Fibroblast of villous mesenchyme (primary cell): ENCODE data around the gene STX18. TPM values are rescaled to one million over a fixed set of nuclear protein-coding genes. Genes with fewer than 3 reads are reported as not detected.
"Not testable (repeated sequence)": the region's sequence is repeated elsewhere in the genome, so short reads cannot be mapped to it uniquely, and the experiment has no call there.

Experiments used
- DNase-seq: peaks from one replicate; pipeline ENCODE4 v3.0.0-alpha.2; 2010; ENCODE audit warnings: low read depth
- H3K4me3 ChIP-seq: 2 replicates; pipeline ENCODE4 v1.5.1; 2011; ENCODE audit warnings: low read depth, mild to moderate bottlenecking, low read length
- total RNA-seq: library from RNA; depleted of rRNA; stranded (reverse); fragments of >200 nt; gene quantifications from 2 replicates; pipeline ENCODE4 v1.2.3, GENCODE V29; 2012
- TF ChIP-seq, protein P1 (sequence below): IDR thresholded peaks from 2 replicates; pipeline ENCODE4 v1.5.1; 2012; ENCODE audit warnings: low read depth, mild to moderate bottlenecking, low read length; ENCODE audit not compliant: insufficient read depth

The STX18 gene
- total RNA-seq, 1 donor = 24.2 TPM

DNA sequence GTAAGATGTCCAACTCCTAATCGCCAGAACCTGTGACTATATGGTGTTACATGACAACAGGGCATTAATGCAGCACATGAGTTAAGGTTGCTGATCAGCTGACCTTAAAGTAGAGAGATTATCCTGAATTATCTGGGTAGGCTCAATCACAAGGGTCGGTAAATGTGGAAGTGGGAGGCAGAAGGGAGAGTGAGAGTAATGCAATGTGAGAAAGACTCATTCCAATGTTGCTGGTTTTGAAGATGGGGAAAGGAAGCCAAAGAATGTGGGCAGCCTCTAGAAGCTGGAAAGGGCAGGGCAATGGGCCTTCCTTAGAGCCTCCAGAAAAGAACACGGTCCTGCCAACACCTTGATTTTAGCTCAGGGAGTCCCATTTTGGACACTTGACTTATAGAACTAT is 67.4 kb downstream of the STX18 start:
- DNase-seq = no peak
- no peak overlapping the region for H3K4me3 ChIP-seq
- TF ChIP-seq, protein P1, sequence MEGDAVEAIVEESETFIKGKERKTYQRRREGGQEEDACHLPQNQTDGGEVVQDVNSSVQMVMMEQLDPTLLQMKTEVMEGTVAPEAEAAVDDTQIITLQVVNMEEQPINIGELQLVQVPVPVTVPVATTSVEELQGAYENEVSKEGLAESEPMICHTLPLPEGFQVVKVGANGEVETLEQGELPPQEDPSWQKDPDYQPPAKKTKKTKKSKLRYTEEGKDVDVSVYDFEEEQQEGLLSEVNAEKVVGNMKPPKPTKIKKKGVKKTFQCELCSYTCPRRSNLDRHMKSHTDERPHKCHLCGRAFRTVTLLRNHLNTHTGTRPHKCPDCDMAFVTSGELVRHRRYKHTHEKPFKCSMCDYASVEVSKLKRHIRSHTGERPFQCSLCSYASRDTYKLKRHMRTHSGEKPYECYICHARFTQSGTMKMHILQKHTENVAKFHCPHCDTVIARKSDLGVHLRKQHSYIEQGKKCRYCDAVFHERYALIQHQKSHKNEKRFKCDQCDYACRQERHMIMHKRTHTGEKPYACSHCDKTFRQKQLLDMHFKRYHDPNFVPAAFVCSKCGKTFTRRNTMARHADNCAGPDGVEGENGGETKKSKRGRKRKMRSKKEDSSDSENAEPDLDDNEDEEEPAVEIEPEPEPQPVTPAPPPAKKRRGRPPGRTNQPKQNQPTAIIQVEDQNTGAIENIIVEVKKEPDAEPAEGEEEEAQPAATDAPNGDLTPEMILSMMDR = no peak

DNA sequence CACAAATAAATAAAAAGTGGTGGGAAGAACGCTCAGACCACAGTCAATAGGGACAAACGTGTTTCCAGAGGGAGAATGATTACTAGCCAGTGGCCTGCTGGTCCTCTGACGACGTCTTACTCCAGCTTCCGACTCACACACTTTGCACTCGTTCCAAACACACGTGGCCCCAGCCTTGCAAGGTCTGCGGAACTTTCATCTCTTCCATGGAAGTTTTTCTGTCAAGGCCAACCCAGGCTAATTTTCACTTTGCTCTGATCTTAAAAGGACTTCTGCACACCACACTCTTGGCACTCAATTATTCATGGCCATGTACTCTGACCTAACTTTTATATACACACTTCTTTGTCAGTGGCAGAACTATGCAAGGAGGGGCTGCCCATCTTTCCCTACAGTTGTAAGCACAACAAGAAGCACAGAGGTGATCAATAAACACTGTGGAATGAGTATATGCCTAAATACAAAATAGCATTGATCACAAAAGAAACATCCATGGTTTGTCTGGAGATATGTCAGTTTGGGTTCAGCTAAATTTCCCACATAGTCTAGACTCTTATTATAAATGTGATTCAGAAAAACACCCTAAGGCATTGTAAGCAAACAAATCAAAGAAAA is 69.4 kb downstream of the STX18 start:
- TF ChIP-seq, protein P1 = no peak
- DNase-seq = no peak
- H3K4me3 ChIP-seq = no peak overlapping the region

DNA sequence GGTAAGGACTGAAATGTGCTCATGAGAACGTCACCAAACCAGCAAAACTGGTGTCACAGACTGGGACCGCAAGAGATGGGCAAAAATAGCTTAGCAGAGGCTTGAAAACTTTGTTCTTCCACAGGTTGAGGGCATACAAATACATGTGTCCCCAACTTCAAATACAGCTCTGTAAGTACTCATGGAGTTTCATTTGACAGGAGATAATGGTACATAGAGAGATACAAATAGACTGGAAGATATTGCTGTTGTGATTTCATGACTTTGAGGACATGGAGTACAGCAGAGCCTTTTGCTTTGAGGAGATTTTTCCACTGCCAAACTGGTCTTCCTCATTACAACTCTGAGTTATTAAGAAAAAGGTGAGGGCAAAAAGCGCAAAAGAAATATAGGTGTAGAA is 70.7 kb downstream of the STX18 start:
- no peak for DNase-seq
- TF ChIP-seq, protein P1 = no peak
- no peak overlapping the region for H3K4me3 ChIP-seq

- H3K4me3 ChIP-seq = no peak overlapping the region
- DNase-seq = no peak
Measured at GRCh38 chr4:4470208-4470607, 71.6 kb downstream of the STX18 start.

DNA sequence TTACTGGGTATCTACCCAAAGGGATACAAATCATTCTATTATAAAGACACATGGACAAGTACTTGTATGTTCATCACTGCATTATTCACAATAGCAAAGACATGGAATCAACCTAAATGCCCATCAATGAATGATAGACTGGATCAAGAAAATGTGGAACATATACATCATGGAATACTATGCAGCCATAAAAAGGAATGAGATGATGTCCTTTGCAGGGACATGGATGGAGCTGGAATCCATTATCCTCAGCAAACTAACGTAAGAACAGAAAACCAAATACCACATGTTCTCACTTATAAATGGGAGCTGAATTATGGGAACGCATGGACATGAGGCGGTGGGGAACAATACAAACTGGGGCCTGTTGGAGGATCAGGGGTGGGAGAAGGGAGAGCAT is 76.6 kb downstream of the STX18 start:
- not testable (repeated sequence) for DNase-seq, H3K4me3 ChIP-seq

More at GRCh38 chr4:4470208-4470607, 71.6 kb downstream of the STX18 start:
- TF ChIP-seq, protein P1 = no peak

DNA sequence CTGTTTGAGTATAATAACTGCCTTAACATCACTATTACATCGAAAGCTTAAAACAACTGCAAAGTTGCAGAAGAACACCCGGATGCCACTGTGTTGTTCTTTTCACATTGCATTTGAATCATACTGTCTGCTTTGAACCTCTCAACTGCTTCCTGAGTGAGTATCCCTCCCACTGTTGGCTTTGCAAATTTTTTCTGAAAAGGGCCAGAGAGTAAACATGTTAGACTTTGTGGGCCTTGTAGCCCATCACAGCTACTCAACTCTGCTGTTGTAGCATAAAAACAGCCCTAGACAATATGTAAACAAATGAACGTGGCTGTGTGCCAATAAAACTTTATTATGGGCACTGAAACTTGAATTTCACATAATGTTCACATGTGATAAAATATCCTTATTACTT is 78.9 kb downstream of the STX18 start:
- no peak for DNase-seq
- TF ChIP-seq, protein P1 = no peak

GRCh38 chr4:4461850-4462249 is 80.0 kb downstream of the STX18 start:
- TF ChIP-seq, protein P1 = no peak
- DNase-seq = no peak

More for the DNA sequence above, 78.9 kb downstream of the STX18 start:
- H3K4me3 ChIP-seq = no peak overlapping the region

More at GRCh38 chr4:4461850-4462249, 80.0 kb downstream of the STX18 start:
- H3K4me3 ChIP-seq = no peak overlapping the region
